Hippocampal formation (tissue), 2 donors: ENCODE measurements around the gene DMTF1.
"Not testable (repeated sequence)": the region's sequence is repeated elsewhere in the genome, so short reads cannot be mapped to it uniquely, and the experiment has no call there.

ENCODE experiments used
- DNase-seq, 2 donors: peaks; one replicate each; lab custom pipeline; 2025; lab: John Stamatoyannopoulos, UW

The DMTF1 gene

DNA sequence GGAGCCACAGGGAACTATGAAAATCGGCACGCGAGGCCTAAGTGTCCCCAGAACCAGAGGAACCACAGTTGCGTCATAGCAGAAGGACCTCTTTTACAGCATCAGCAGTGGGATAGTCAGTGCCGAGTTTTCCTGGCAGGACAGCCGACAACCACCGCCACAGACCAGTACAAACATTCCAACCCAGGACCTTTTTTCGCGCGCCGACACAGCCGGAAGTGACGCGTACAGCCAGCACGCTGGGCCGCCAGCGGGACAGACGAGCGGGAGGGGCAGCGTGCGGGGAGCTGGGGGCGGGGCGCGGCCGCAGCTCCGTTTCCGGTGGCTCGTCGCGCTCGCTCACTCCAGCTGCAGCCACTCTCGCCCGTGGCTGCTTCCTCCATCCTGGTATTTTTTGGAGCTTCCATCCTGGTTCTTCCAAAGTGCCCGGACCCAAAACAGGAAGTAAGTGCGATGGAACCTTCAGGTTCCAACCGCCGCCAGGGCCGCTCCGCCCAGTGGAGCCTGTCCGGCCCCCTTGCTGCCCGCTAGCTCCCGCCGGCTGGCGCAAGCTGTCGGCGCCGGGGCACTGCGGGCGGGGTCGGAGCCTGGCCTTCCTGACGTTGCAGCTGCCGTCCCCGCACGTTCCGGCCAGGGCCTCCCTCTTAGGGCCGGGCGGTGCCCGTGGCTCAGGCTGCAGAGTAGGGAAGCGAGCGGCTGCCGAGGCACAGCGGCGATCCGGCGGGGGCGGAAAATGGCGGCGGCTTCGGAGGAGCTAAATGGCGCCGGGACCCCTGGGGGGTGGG is at the start of gene DMTF1:
TSS of gene DMTF1 (plus strand) at position 342 of the 785 bp plus-strand sequence. CDS start 12,489 bp downstream, outside the sequence.
- DNase-seq = peak; percentile 93 to 95

GRCh38 chr7:87105401-87105800 is 46.9 kb upstream of the DMTF1 start:
- DNase-seq = no peak

GRCh38 chr7:87106974-87107612 is 45.2 kb upstream of the DMTF1 start:
- DNase-seq = no peak

- DNase-seq = no peak
These were observed 44.1 kb upstream of the DMTF1 start for GRCh38 chr7:87107949-87108776.

DNA sequence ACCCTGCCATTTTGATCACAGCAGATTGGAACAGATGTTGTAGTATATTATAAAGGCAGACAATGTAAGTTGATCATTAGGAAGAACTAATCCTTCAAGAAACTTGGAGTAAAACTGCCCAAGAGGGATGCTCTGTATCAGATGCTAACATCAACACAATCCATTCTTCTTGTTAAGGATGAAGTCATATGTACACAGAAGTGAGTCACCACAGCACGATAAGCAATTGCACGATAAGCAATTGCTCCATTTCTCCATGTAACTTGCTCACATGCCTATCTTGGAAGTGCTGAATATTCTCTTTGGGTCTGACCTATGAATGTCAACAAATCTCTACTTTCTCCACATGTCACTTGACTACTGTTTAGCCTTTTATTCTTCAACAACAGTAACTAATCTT is 41.5 kb upstream of the DMTF1 start:
- DNase-seq = no peak

- DNase-seq = no peak
These were observed 40.4 kb upstream of the DMTF1 start for GRCh38 chr7:87111877-87112276.

GRCh38 chr7:87113077-87113476 is 39.2 kb upstream of the DMTF1 start:
- DNase-seq = no peak

DNA sequence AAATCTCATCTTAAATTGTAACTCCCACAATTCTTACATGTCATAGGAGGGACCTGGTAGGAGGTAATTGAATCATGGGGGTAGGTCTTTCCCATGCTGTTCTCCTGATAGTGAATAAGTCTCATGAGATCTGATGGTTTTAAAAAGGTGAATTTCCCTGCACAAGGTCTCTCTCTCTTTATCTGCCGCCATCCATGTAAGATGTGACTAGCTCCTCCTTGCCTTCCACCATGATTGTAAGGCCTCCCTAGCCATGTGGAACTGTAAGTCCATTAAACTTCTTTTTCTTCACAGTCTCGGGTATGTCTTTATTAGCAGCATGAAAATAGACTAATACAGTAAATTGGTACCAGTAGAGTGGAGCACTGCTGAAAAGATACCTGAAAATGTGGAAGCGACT is 38.3 kb upstream of the DMTF1 start:
- not testable (repeated sequence) for DNase-seq

DNA sequence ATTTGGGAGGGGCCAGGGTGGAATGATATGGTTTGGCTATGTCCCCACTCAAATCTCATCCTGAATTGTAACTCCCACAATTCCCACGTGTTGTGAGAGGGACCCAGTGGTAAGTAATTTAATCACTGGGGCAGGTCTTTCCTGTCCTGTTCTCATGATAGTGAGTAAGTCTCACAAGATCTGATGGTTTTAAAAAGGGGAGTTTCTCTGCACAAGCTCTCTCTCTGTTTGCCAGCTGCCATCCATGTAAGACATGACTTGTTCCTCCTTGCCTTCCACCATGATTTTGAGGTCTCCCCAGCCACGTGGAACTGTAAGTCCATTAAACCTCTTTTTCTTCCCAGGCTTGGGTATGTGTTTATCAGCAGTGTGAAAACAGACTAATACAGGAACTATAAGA is 36.5 kb upstream of the DMTF1 start:
- not testable (repeated sequence) for DNase-seq

DNA sequence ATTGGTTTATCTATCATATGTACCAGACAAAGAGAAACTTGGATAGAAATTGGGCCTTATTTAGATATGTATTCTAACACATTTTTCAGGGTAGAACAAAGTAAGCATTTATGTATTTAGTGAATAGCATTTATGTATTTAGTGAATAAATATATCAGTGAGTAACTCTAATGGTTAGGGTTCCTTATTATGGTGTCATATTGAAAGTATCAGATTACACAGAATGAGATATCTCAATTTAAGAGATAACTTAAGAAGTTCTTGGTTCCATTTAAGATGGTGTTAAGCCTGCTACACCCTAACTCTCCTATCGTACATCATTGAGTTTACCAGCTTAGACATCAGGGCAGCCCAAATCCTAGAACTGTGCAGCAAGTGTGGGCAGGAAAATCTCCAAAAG is 35.9 kb upstream of the DMTF1 start:
- no peak for DNase-seq

DNA sequence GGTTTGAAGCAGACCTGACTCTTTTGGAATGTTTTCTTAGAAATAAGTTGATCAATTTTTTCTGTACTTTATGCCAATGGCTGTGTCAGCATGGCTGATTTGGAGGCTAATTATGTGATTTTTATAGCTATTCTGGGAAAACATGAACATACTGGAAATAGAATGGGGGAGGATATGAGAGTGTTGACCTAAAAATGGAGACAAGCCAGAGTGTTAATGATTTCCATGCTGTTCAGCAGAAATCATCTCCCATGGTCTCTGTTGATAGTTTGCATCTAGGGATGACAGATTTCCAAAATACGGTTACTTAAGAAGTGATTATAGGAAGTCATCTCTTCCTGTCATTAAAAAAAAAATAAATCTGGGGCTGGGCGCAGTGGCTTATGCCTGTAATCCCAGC is 32.7 kb upstream of the DMTF1 start:
- DNase-seq = no peak

DNA sequence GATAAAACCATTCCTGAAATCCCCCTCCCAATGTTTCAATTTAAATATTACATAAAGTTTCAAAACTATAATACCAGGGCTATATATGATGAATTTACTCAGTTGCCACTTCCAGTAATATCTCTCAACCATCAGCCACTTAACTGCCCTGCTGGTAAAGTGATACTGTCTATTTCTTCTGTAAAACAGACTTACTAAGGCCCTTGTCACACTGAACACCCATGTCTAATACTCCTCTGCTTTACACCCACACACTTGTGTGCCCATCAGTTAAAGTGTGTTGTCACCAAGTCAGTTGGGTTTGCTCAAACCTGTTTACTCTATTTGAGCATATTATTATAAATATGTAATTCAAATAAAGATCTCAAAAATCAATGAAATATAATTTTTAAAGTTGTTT is 29.1 kb upstream of the DMTF1 start:
- no peak for DNase-seq

GRCh38 chr7:87127019-87127418 is 25.2 kb upstream of the DMTF1 start:
- DNase-seq = no peak

- DNase-seq = no peak
These were observed 23.4 kb upstream of the DMTF1 start for GRCh38 chr7:87128861-87129267.

DNA sequence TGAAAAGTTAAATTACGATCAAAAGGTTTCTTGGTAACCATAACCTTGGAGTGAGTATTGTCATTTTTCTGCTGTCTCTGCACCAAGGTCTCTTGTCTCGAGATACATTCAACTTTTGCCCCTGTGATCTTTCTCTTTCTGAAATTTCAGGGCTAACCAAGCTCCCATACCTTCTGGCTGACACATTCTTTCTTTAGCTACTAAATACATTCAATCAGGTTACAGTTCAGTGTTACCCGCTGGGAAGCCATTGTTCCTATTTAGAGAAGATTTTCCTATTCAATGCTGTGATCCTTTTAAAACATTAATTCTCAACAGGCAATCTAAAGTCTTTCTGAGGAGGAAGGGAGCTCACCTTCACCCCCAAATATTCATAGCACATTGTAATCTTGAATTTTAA is 22.9 kb upstream of the DMTF1 start:
- DNase-seq = no peak

- DNase-seq = no peak
These were observed 22.4 kb upstream of the DMTF1 start for GRCh38 chr7:87129848-87130247.

GRCh38 chr7:87131771-87132170 is 20.5 kb upstream of the DMTF1 start:
- DNase-seq = no peak

GRCh38 chr7:87137271-87137670 is 15.0 kb upstream of the DMTF1 start:
- no peak for DNase-seq

- no peak for DNase-seq
These were observed 12.7 kb upstream of the DMTF1 start for GRCh38 chr7:87139514-87139913.

GRCh38 chr7:87140271-87140748 is 11.9 kb upstream of the DMTF1 start:
- no peak for DNase-seq

DNA sequence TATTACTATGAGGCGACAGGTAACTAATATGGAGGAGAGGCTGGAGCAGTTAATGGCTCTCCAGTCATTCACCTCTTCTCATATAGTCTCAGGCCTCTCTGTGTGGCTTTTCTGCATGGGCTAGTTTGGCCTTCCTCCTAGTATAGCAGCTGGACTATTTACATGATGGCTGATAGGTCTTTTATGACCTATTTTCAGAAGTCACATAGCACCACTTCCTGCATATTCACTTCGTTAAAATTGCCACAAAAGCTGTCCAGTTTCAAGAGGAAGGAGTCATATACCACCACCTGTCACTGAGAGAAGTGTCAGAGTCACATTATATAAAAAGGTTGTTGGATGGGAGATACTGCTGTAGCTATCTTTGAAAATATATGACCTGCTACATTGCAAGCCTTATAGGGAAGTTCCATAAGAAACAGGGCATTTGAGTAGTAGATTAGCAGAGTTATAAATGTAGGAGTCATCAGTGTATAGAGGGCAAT is 8.0 kb upstream of the DMTF1 start:
- DNase-seq = no peak

- DNase-seq = no peak
These were observed 5.4 kb upstream of the DMTF1 start for GRCh38 chr7:87146740-87147386.
